KOPT-K1 (cell line): ENCODE measurements around the gene ATF4.
A peak's percentile ranks its signal among the peaks of the same experiment; 100 is the strongest.

Source experiments
- H3K27ac ChIP-seq: fragments of 200-600 bp; sonication (generic); 2 replicates; pipeline ENCODE4 v1.5.1; 2016; ENCODE audit warnings: antibody characterized with exemption, mild to moderate bottlenecking, low read depth, low read length; ENCODE audit not compliant: poor library complexity, severe bottlenecking
- H3K36me3 ChIP-seq: fragments of 200-600 bp; sonication (generic); 2 replicates; pipeline ENCODE4 v1.5.1; 2017; ENCODE audit warnings: antibody characterized with exemption, mild to moderate bottlenecking, low read length, moderate library complexity; ENCODE audit not compliant: insufficient read depth
- H3K9me3 ChIP-seq: fragments of 200-600 bp; sonication (generic); 2 replicates; pipeline ENCODE4 v1.5.1; 2017; ENCODE audit warnings: antibody characterized with exemption, low read length, mild to moderate bottlenecking; ENCODE audit not compliant: insufficient read depth, poor library complexity, severe bottlenecking

The ATF4 gene, protein sequence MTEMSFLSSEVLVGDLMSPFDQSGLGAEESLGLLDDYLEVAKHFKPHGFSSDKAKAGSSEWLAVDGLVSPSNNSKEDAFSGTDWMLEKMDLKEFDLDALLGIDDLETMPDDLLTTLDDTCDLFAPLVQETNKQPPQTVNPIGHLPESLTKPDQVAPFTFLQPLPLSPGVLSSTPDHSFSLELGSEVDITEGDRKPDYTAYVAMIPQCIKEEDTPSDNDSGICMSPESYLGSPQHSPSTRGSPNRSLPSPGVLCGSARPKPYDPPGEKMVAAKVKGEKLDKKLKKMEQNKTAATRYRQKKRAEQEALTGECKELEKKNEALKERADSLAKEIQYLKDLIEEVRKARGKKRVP

GRCh38 chr22:39520226-39521105 lies at the start of gene ATF4:
ATF4 (plus strand) TSS chr22:39520562; CDS start chr22:39521446, 884 bp downstream.
- Histone ChIP-seq H3K27ac (peak within 1 kb of the TSS; percentile 97), H3K9me3 (no peaks in the 10 kb centered on the region), H3K36me3 (peaks cover 77% of the 10 kb centered on the region)

- Histone ChIP-seq H3K27ac (no peak overlapping the region), H3K9me3 (no peaks in the 10 kb centered on the region), H3K36me3 (no peaks in the 10 kb centered on the region)
Observed at GRCh38 chr22:39471381-39472141, 48.8 kb upstream of the ATF4 start.

DNA sequence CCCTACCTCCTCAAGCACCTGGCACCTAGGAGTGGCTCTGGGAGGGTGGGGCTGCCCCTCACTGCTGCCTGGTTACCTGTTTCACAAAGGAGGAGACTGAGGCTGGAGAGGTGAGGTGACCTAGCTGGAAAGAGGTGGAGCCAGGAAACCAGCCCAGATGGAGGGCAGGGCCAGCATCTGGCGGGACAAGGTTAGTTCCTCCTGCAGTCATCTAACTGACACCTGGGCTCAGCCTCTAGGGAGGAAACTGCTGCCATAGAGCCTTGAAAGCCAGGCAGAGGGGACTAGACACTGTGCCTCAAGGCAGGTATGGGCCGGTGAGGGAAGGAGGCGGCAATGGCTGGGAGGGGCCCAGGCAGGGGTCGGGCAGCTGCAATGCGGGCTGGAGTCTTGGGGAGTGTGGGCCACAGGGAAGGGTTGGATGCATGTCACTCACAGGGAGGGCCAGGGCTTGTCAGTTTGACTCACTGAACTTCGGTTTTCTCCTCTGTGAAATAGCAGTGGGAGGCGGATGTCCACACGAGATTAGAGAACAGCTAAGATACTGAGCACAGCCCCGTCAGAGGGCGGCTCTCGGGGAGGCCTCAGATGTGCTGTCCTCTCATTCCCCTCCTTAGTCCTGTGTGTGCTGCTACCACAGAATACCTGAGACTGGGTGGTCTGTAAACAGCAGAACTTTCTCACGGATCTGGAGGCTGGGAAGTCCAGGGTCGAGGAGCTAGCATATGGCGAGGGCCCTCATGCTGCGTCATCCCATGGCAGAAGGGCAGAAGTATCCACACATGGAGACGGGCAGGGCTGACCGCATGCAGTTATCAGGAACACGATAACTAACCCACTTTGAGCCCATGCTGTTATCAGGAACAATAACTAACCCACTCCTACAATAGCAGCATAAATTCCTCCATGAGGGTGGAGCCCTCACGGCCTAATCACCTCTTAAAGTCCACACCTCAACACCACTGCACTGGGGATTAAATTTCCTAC lies 47.5 kb upstream of the ATF4 start:
- no peak overlapping the region for H3K27ac ChIP-seq

DNA sequence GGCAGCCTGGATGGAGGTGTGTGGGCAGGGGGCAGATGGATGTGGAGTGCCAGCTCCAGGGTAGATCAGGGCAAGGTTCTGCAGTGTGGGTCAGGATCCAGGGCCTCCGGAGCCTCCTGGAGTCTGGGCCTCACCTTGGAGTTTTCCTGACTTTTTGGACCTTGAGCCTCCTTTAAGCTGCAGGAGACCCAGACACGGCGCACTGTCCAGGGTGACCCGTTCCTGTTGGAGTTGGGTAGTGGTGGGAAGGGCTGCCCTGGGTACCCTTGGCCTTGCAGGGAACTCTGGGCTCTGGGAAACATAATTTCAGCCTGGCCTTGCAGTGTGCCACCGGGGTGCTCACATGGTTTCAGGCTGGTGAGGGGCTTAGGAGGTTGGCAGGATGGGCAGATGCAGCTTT lies 46.5 kb upstream of the ATF4 start:
- H3K9me3 ChIP-seq: no peaks in the 10 kb centered on the region
- H3K36me3 ChIP-seq: no peaks in the 10 kb centered on the region
- H3K27ac ChIP-seq: no peak overlapping the region

More for the DNA sequence above, 47.5 kb upstream of the ATF4 start:
- Histone ChIP-seq H3K9me3 (no peaks in the 10 kb centered on the region), H3K36me3 (no peaks in the 10 kb centered on the region)

DNA sequence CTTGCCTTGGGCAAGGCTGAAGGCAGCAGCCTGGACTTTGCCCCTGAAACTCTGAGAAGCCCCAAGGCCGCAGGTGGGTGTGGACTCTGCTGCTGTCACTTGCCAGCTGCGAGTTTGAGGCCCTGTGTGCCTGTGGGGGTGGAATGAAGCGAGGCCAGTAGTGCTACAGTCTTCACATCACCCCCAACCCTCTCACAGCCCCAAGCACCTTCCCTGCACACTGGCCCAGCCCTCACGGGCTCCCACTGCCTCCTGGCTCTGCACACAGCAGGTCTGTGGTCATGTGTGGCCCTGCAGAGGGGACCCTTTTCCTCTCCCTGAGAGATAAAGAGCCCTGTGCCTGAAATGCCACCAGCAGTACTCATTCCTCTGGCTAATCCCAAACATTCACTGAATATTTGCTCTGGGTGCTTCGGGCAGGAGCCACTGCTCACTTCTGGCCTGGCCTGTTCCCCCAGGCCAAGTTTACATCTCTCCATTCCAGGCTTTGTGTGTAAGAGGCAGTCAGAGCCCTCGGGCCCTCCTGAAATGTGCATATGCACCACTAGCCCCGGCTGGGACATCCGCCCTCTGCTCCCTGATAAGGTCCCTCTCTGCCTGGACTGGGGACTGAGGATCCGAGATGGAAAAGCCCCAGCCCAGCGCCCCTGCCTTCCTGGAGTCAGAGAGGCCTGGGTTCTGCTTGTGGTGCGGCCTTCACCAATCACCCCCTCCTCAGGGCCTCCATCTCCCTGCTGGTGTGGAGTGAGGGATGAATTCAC lies 45.8 kb upstream of the ATF4 start:
- no peaks in the 10 kb centered on the region for H3K36me3 ChIP-seq
- no peak overlapping the region for H3K27ac ChIP-seq

DNA sequence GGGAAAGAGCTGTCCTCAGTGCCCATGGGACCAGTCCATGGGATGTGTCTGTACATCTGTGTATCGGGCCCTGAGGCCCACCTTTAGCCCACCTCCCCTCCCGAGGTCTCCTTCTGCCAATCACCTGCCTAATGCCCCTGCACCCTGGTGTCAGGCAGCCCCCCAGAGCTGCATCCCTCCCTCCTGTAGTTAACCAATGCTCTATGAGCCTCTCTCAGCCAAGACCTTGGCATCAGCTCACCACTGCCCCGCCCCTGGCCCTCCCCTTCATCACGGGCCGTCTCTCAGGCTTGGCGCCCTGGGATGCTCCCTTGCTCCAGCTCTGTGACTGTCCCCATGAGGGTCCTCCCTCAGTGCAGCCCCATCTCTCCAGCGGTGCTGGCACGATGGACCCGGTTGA lies 45.0 kb upstream of the ATF4 start:
- H3K9me3 ChIP-seq: no peaks in the 10 kb centered on the region
- no peaks in the 10 kb centered on the region for H3K36me3 ChIP-seq
- no peak overlapping the region for H3K27ac ChIP-seq

More for the DNA sequence above, 45.8 kb upstream of the ATF4 start:
- no peaks in the 10 kb centered on the region for H3K9me3 ChIP-seq

DNA sequence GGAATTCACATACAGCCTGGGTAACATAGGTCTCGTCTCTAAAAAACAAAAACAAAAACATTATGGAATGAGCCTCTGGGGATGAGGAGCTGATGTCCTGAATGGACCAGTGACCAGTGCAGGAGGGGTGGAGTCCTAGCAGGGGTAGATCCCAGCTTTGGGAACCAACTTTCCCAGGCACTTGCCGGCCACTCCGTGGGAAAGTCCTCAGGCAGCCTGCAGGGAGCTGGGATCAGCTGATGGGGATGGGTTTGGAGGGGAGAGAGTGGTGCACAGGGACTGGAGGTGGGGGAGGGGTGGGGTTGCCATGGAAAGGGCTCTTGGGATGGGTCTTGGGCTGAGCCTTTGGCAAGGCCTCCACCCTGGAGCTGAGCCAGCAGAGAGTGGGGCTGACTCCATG lies 44.5 kb upstream of the ATF4 start:
- no peaks in the 10 kb centered on the region for H3K36me3 ChIP-seq
- no peak overlapping the region for H3K27ac ChIP-seq
- no peaks in the 10 kb centered on the region for H3K9me3 ChIP-seq

DNA sequence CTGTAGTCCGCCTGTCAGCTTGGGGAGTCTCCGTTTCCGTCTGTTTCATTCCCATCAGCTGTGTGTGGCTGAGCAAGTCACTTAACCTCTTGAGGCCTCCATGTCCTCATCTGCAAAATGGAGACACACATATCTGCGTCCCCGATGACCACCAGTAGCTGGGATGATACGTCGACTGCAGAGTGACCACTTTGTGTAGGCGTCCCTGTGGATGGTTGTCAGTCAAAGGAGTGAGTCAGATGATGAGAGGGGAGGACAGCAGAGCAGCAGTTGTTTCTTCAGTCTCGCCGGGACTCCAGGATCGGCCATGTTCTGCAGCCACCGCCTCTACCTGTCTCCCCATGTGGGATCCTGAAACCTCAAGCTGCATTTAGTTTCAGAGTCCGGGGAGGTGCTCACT lies 43.7 kb upstream of the ATF4 start:
- Histone ChIP-seq H3K36me3 (no peaks in the 10 kb centered on the region), H3K9me3 (no peaks in the 10 kb centered on the region), H3K27ac (no peak overlapping the region)

- Histone ChIP-seq H3K36me3 (no peaks in the 10 kb centered on the region), H3K27ac (no peak overlapping the region)
Observed at GRCh38 chr22:39477542-39477941, 42.8 kb upstream of the ATF4 start.

GRCh38 chr22:39478441-39478850 lies 41.9 kb upstream of the ATF4 start:
- no peaks in the 10 kb centered on the region for H3K36me3 ChIP-seq
- H3K9me3 ChIP-seq: no peaks in the 10 kb centered on the region
- no peak overlapping the region for H3K27ac ChIP-seq

More at GRCh38 chr22:39477542-39477941, 42.8 kb upstream of the ATF4 start:
- no peaks in the 10 kb centered on the region for H3K9me3 ChIP-seq

DNA sequence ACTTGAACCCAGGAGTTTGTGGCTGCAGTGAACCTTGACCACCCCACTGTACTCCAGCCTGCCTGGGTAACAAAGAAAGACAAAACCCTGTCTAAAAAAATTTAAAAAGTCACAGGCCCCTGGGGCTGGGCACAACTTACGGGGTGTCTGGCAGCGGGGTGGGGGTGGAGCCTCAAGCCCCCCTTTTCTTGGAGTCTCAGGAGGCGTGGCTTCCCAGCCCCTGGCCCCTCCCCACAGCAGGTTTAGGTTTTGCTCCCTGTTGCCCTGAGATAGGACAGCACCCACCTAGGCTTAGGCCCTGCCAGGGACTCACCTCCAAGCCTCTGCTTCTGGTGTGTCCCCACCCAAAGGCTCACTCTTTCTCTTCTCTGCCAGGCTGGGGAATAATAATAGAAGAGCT lies 41.1 kb upstream of the ATF4 start:
- Histone ChIP-seq H3K36me3 (no peaks in the 10 kb centered on the region), H3K27ac (no peak overlapping the region), H3K9me3 (no peaks in the 10 kb centered on the region)

GRCh38 chr22:39480557-39480956 lies 39.8 kb upstream of the ATF4 start:
- Histone ChIP-seq H3K9me3 (no peaks in the 10 kb centered on the region), H3K36me3 (no peaks in the 10 kb centered on the region), H3K27ac (no peak overlapping the region)

DNA sequence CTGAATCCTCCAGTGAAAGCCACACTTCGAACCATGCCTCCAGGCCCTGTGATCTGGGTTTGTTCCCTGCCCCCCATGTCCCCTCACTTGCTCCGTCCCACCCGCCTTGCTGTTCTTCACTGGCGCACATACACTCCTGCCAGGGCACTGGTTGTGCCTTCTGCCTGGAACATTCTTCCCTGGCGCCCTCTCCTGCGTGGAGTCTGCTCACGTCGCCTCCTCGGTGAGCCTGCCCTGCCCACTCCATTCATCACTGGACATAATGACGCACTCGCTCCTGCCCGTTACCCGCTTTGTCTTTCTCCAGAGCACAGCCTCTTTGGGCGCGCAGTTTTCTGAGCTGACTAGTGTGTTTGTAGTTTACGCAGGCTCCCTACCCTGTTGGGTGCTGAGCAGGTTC lies 39.3 kb upstream of the ATF4 start:
- no peaks in the 10 kb centered on the region for H3K9me3 ChIP-seq
- no peak overlapping the region for H3K27ac ChIP-seq
- H3K36me3 ChIP-seq: no peaks in the 10 kb centered on the region
